Coronary artery (tissue), 2 donors: ENCODE results near the gene SLC36A1.
A peak's percentile ranks its signal among the peaks of the same experiment; 100 is the strongest.

Experiments used
- DNase-seq: peaks from one replicate; pipeline ENCODE4 v3.0.0-alpha.2; 2017; ENCODE audit warnings: low spot score
- H3K27ac ChIP-seq, 2 donors: fragments of 200-600 bp; sonication (generic); one replicate each; pipeline ENCODE4 v1.5.1; 2016 to 2019
- H3K4me3 ChIP-seq: fragments of 200-600 bp; sonication (generic); 2 replicates; pipeline ENCODE4 v1.5.1; 2016; ENCODE audit warnings: mild to moderate bottlenecking, moderate library complexity
- CTCF ChIP-seq: fragments of 200-600 bp; sonication (generic); IDR thresholded peaks from one replicate; pipeline ENCODE4 v1.5.1; 2019; ENCODE audit warnings: antibody characterized with exemption

SLC36A1 gene

DNA sequence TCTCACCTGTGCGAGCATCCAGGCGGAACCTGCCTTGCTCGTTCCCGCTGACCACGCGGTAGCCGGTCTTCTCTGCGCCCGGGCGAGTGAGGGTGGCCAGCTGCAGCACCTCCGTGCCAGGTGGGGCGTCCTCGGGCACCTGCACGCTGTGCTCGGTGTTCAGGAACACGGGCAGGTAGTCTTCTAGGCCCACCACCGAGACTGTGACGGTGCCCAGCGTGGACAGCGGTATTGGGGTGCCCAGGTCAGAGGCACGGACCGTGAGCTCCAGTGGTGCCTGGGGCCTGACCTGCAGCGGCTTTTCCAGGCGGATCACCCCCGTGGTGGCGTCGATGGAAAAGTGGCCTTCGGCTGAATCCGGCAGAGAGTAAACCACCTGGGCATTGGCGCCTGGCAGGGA lies 84.2 kb downstream of the SLC36A1 start:
- Histone ChIP-seq H3K4me3 (no peak overlapping the region), H3K27ac (no peak overlapping the region)
- peak; percentile 38 for DNase-seq
- TF ChIP-seq CTCF = no peak

GRCh38 chr5:151532416-151532815 lies 85.0 kb downstream of the SLC36A1 start:
- peak; percentile 7 for DNase-seq
- no peak overlapping the region for H3K4me3 ChIP-seq
- TF ChIP-seq CTCF = no peak

DNA sequence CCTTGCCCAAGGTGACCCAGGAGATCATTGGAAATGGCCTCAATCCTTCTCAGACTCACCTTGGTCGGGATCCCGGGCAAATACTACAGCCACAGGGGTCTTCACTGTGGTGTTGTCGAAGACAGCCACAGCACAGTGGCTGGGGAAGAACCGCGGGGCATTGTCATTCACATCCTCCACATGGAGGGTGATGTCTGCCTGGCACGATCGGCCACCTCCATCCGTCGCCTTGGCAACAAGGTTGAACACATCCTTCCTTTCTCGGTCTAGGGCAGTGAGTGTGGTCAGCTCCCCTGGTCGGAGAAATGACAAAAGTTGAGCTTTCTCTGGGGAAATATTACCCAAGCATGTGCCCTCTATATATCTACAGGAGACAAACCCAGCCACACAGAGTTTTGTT lies 86.9 kb downstream of the SLC36A1 start:
- no peak for TF ChIP-seq CTCF
- DNase-seq = peak; percentile 65
- Histone ChIP-seq H3K27ac (no peak overlapping the region), H3K4me3 (no peak overlapping the region)

More at GRCh38 chr5:151532416-151532815, 85.0 kb downstream of the SLC36A1 start:
- no peak overlapping the region for H3K27ac ChIP-seq

DNA sequence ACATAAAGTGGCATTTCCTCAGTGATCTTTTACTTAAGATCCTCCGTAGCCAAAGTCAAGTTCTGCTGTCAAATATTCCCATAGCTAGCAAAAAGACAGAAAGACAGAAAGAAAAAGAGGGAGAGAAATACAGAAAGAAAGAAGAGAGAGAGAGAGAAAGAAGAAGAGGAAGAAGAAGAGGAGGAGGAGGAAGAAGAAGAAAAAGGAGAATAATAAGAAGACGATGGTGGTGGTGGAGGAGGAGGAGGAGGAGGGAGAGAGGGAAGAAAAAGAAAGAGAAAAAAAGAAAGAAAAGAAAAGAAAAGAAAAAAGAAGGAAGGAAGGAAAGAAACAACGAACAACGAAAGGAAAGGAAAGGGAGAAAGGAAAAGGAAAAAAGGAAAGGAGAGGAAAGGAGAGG lies 89.6 kb downstream of the SLC36A1 start:
- TF ChIP-seq CTCF = no peak
- H3K27ac ChIP-seq = no peak overlapping the region
- no peak for DNase-seq
- no peak overlapping the region for H3K4me3 ChIP-seq

DNA sequence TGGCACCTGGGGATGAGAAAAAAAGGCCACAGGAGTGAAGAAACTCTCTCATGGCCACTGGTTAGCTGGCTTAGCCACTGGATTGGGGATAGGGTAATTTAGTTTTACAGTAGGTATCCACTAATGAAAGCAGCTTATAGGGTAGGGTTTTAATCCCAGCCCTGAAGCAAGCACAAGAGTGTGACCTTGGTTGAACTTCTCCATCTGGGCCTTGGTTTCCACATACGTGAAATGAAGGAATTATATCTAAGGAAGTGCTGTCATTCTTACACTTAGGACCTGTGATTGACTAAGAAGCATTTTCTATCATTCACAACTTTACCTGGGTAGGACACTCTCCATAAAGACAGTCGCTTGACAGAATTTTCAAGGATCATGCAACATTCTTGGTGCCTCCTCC lies 94.2 kb downstream of the SLC36A1 start:
- no peak for TF ChIP-seq CTCF
- DNase-seq = no peak
- no peak overlapping the region for H3K27ac ChIP-seq

More for the DNA sequence above, 94.2 kb downstream of the SLC36A1 start:
- no peak overlapping the region for H3K4me3 ChIP-seq
